Measurements from ENCODE around the gene RTP5. TPM values are rescaled to one million over a fixed set of nuclear protein-coding genes. Genes with fewer than 3 reads are reported as not detected.
"Not testable (repeated sequence)": the region's sequence is repeated elsewhere in the genome, so short reads cannot be mapped to it uniquely, and the experiment has no call there.

RTP5 gene
- total RNA-seq, 1 donor from 2014 or later = not detected

- DNase-seq (ENCODE audit: low spot score) = no peak
These were observed 582 bp downstream of the RTP5 start for GRCh38 chr2:241870081-241870541.

- no peak for DNase-seq (ENCODE audit: low spot score)
These were observed 1.3 kb downstream of the RTP5 start for GRCh38 chr2:241870611-241871537.

GRCh38 chr2:241871538-241872312, 2.2 kb downstream of the RTP5 start:
- DNase-seq (ENCODE audit: low spot score) = no peak

- DNase-seq (ENCODE audit: low spot score) = no peak
These were observed 2.7 kb downstream of the RTP5 start for GRCh38 chr2:241872313-241872642.

GRCh38 chr2:241873081-241873802, 3.7 kb downstream of the RTP5 start:
- DNase-seq (ENCODE audit: low spot score) = no peak

DNA sequence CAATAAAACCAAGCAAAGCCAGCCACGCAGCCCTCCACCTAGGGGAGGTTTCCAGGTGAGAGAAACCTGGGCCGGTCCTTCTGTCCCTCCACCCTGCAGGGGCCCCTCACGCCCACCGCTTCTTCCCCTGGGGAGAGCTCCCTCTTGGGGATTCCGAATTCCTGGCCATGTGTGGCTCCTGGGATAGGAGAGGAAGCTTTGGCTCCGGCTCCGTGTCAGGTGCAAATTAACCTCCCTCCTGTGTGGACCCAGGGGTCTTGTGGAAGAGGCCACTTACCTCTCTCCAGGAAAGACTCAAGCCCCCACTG, 4.2 kb downstream of the RTP5 start:
- no peak for DNase-seq (ENCODE audit: low spot score)

- no peak for DNase-seq (ENCODE audit: low spot score)
These were observed 4.9 kb downstream of the RTP5 start for GRCh38 chr2:241874277-241874925.

DNA sequence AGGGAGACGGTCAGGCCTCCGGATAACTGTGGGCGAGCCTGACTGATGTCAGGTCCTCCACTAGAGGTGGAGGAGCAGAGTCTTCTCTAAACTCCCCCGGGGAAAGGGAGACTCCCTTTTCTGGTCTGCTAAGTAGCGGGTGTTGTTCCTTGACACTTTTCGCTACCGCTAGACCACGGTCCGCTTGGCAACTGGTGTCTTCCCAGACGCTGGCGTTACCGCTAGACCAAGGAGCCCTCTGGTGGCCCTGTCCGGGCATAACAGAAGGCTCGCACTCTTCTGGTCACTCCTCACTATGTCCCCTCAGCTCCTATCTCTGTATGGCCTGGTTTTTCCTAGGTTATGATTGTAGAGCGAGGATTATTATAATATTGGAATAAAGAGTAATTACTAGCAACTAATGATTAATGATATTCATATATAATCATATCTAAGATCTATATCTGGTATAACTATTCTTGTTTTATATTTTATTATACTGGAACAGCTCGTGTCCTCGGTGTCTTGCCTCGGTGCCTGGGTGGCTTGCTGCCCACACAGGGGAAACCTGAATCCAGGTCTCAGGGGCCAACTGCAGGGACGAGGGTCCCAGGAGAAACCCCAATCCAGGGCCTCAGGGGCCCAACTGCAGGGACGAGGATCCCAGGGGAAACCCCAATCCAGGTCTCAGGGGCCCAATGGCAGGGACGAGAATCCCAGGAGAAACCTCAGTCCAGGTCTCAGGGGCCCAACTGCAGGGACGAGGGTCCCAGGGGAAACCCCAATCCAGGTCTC, 6.4 kb downstream of the RTP5 start:
- not testable (repeated sequence) for DNase-seq (ENCODE audit: low spot score)

DNA sequence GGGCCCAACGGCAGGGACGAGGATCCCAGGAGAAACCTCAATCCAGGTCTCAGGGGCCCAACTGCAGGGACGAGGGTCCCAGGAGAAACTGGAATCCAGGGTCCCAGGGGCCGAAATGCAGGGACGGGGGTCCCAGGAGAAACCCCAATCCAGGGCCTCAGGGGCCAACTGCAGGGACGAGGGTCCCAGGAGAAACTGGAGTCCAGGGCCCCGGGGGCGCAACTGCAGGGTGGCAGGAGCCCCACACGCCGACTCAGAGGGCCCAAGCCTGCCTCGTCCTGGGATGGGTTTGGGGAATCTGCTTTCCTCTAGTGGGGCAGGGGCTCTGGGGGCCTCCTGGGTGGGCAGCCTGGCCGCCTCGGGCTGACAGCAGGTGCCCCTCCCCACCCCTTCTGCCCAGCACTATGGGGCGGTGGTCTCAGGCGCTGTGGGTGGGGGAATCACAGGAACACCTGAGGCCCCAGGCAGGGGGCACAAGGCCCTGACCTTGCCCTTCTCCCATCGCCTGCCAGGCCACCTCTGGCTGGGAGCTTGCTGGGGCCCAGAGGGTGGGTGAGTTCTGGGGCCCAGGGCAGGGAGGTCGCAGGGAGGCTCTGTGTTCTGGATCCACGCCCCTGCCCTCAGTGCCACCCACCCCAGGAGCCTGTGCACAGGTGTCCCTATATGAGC, 7.1 kb downstream of the RTP5 start:
- no peak for DNase-seq (ENCODE audit: low spot score)

GRCh38 chr2:241877197-241877685, 7.7 kb downstream of the RTP5 start:
- DNase-seq (ENCODE audit: low spot score) = no peak

DNA sequence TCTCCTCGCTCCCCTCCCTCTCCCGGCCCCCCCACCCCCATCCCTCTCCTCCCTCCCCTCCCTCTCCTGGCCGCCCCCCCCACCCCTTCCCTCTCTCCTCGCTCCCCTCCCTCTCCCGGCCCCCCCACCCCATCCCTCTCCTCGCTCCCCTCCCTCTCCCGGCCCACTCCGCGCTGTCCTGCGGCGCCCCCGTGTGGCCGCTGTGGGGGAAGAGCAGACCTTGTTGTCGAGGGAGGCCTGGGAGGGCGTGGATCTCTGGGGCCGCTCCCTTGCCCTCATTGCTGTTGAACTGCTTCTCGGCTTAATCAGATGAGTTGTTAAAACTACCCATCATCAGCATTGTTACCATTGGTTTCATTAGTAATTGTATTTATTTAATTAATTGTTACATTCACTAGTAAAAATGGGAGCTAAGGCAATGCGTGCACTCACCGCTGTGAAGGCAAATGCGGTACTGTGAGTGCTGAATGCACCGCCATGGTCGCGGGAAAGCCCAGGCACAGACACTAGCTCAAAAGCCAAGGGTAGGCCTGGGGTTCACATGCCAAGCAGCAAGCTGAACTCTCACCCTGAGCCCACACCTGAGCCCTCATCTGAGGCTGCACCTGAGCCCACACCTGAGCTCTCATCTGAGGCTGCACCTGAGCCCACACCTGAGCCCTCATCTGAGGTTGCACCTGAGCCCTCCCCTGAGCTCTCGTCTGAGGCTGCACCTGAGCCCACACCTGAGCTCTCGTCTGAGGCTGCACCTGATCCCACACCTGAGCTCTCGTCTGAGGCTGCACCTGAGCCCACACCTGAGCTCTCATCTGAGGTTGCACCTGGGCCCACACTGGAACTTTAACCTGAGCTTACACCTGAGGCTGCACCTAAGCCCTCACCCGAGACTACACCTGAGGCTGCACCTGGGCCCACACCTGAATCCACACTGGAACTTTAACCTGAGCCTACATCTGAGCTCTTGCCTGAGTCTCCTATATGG, 8.8 kb downstream of the RTP5 start:
- no peak for DNase-seq (ENCODE audit: low spot score)

DNA sequence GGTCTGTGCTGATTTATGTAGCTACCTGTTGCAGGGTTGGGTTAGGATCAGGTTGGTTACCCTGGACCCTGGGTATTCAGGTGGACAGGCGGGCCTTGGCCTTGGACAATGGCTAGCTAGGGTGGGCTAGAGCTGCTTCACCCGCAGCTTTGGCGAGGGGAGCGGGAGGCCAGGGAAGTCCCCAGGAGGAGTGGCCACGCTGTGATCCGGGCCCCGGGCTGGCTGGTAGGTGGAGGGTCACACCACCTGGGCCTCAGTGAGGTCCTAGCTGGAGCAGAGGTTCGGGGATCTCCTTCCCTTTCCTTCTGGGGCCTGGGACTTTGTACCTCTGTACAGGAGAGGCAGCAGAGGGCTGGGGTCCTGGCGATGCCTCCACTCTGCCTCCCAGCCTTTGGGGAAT, 9.8 kb downstream of the RTP5 start:
- DNase-seq (ENCODE audit: low spot score) = no peak

DNA sequence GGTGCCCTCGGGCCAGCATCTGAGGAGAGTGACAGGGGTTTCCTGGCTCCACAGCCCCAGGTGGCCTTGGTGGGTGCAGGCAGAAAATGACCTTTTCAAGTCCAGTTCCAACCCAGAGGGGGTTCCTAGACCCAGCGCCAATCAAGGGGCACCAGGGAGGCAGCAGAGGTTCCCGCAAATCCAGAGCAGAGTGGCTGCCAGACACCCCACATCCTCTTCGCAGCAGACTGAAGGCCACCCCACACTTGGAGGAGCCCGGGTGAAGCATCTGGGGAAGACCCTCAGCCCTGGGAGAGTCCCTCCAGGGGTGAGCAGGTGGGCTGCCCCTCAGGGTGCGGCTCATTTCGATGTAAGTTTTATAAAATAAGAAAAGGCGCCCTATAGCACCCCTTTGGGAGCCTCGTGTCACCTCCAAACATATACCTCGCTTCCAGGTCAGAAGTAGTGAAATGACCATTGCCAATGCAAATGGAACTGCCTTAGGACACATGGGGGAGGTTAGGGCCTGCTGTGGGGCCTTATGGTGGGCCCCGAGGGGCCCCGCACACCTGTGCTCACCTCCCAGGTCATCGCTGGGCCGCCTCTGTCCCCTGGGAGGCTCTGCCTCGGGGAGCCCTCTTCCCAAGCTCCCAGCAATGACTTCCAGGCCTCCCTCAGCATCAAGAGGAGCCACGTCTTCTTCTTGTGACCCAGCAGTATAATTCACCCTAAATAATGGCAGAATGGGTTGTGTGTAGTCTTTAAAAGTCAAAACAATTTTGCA, 11.0 kb downstream of the RTP5 start:
- no peak for DNase-seq (ENCODE audit: low spot score)

DNA sequence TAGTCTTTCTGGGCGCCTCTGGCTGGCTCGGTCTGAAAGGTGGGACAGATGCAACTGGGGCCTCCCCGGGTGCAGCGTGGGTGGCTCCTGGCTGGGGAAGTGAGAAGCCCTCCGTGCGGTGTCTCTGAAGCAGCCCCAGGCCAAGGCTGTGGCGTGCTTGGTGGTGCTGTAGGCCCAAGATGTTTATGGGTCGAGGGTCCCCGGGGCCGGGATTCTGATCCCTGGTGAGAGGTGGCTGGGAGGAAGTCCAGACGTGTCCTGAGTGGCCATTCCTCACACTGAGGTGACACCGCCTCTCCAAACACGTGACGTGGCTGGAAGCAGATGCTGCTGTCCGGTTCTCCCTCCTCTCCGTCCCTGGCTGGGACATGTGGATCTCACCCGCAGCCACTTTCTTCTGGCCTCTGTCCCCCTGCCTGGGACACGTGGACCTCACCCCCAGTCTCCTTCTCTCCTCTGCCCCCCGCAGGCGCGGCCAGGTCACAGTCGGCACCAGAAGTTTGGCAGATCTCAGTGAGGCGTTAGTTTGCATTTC, 12.6 kb downstream of the RTP5 start:
- no peak for DNase-seq (ENCODE audit: low spot score)

GRCh38 chr2:241884951-241885290, 15.4 kb downstream of the RTP5 start:
- DNase-seq (ENCODE audit: low spot score) = no peak

- no peak for DNase-seq (ENCODE audit: low spot score)
These were observed 15.9 kb downstream of the RTP5 start for GRCh38 chr2:241885291-241885945.

Data from mesenteric fat pad (tissue), 1 donor.